GM12801 (cell line): ENCODE results near the gene SLC6A1.

Source experiments
- CTCF ChIP-seq: IDR thresholded peaks from one replicate; pipeline ENCODE4 v1.5.1; 2011; ENCODE audit warnings: control low read depth; ENCODE audit not compliant: insufficient read length; ENCODE audit errors: extremely low read depth

SLC6A1 gene

DNA sequence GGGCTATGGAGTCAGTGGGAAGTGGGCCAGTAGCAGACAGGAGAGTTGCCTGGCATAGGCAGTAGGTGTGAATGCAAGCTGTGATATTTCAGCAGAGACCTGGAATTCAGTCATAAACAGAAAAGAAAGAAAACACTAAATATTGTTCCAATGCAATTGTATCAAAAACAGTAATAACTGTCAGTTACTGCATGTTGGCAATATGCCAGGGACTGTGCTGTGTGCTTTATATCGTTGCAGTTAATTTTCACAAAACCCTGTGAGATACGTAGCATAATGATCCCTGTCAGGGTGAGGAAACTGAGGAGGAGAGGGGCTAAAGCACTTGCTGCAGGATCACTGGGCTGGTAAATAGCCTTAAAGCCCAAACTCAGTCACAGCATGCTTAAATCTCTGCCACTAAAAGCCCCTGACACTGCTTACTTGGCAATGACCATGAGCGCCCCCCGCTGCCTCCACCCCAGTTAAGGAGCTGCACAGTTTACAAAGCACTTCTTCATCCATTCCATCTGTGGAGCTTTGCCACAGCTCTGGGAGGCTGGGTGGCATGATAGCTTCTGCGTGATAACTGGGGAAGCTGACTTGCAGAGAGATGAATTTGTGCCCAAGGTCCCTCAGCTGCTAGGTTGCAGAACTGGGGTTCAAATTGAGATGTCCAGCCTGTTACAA is 3.9 kb downstream of the SLC6A1 start:
- TF ChIP-seq CTCF: no peak

DNA sequence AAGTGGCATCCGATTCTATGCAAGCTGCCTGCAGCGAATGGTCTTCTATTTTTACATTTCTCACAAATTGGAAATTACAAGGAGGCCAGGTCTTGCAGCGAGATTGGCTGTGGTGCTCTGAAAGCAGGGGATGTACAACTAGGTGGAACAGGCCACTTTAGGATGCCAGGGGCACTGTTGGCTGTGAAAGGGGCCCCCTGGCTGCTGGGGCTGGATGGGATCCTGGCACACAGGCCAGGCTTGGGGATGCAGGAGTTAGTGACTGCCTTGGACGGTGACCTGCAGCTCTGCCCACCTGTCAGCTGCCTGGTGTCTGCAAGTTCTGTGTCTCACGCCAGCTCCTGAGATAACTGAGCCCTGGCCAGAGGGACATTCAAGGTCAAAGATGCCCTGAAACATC is 4.6 kb downstream of the SLC6A1 start:
- TF ChIP-seq CTCF: no peak

DNA sequence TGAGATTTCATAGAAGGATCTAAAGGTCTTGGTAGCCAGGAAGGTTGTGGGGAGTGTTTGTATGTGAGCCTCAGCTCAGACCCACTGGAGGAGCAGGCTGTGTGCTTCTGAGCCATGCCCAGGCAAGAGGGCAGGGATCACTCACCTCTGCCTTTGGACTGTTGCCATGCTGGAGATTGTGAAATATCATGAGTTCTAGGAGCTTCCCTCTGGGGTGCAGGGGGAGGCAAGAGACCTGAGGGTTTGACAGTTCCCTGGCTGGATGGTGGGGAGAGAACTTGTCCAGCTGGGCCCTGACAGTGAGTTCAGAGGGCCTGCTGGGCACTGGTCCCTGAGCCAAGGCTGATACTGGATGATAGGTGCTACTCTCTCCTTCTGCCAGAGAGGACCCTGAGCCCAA is 6.0 kb downstream of the SLC6A1 start:
- no peak for TF ChIP-seq CTCF

- no peak for TF ChIP-seq CTCF
These were observed 6.9 kb downstream of the SLC6A1 start for GRCh38 chr3:10999221-11000107.

DNA sequence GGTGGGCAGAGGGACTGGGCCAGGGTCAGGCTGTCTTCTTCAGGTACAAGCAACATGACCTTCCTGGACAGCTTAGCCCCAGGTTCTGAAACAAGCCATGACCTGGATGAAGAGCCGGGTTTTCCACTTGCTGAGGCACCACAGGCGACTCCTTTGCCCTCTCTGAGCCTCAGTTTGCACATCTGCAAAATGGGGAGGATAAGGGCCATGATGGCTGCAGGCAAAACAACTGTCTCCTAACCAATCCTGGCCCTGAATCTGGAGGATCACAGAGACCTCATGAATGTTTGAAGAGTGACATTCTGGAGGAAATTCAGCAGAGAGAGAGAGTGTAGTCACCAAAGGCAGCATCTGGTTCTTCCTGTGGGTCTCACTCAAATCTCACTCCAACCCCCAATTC is 8.0 kb downstream of the SLC6A1 start:
- TF ChIP-seq CTCF: no peak

GRCh38 chr3:11001020-11001657 is 8.6 kb downstream of the SLC6A1 start:
- TF ChIP-seq CTCF: no peak

DNA sequence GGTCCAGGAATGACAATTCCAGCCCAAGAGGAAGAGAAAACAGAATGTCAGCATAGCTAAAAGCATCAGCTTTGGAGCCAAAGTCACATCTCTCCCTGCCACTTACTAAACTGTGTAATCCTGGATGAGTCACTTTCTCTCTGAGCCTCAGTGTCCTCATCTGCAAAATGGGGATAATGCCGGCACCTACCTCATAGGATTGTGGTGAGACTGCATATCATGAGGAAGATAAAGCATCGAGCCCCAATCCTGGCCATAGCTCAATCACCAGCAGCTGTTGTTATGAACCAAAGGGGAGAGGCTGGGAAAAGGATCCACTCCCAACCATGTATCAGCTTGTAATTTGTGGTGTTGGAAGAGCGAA is 9.1 kb downstream of the SLC6A1 start:
- no peak for TF ChIP-seq CTCF
